HG02678 (cell line): ENCODE data around the gene TAF6.

Experiments
- ATAC-seq: cut with Tn5 transposase; IDR thresholded peaks from one replicate; pipeline ENCODE4 v1.9.1; 2021; ENCODE audit warnings: mild to moderate bottlenecking, moderate library complexity; ENCODE audit not compliant: unreplicated experiment

Gene TAF6

GRCh38 chr7:100124301-100125230 is 5.4 kb upstream of the TAF6 start:
- no peak for ATAC-seq

GRCh38 chr7:100122568-100122967 is 3.4 kb upstream of the TAF6 start:
- no peak for ATAC-seq

GRCh38 chr7:100122067-100122466 is 2.9 kb upstream of the TAF6 start:
- no peak for ATAC-seq

- ATAC-seq = no peak
Observed at GRCh38 chr7:100120733-100121036, 1.5 kb upstream of the TAF6 start.

- ATAC-seq = peak; percentile 34
Observed at GRCh38 chr7:100119970-100120732, 993 bp upstream of the TAF6 start.

GRCh38 chr7:100118388-100119071 is 628 bp downstream of the TAF6 start:
- no peak for ATAC-seq

GRCh38 chr7:100115026-100115425 is 4.1 kb downstream of the TAF6 start:
- no peak for ATAC-seq

- no peak for ATAC-seq
Observed at GRCh38 chr7:100111914-100112313, 7.2 kb downstream of the TAF6 start.

GRCh38 chr7:100111156-100111555 is 8.0 kb downstream of the TAF6 start:
- ATAC-seq = no peak

- ATAC-seq = no peak
Observed at GRCh38 chr7:100109521-100110163, 9.5 kb downstream of the TAF6 start.

- ATAC-seq = no peak
Observed at GRCh38 chr7:100107890-100108289, 11.3 kb downstream of the TAF6 start.

GRCh38 chr7:100107125-100107737 is 11.9 kb downstream of the TAF6 start:
- ATAC-seq = no peak

- ATAC-seq = no peak
Observed at GRCh38 chr7:100106633-100107032, 12.5 kb downstream of the TAF6 start.

- no peak for ATAC-seq
Observed at GRCh38 chr7:100105534-100105933, 13.6 kb downstream of the TAF6 start.

- no peak for ATAC-seq
Observed at GRCh38 chr7:100102950-100103840, 16.0 kb downstream of the TAF6 start.

- ATAC-seq = peak; percentile 85
Observed at GRCh38 chr7:100101016-100101862, 17.9 kb downstream of the TAF6 start, which contains the start of the genes AP4M1 and MCM7. AP4M1 (plus strand) TSS chr7:100101643; CDS start chr7:100101715, 72 bp downstream. MCM7 (minus strand) TSS chr7:100101397; CDS start chr7:100101294, 103 bp downstream.

- ATAC-seq = peak; percentile 64
Observed at GRCh38 chr7:100100420-100101015, 18.6 kb downstream of the TAF6 start.

- ATAC-seq = no peak
Observed at GRCh38 chr7:100099452-100099851, 19.7 kb downstream of the TAF6 start.
